Measurements from ENCODE around the gene LGR6. TPM values are rescaled to one million over a fixed set of nuclear protein-coding genes. Genes with fewer than 3 reads are reported as not detected.

LGR6 gene
- polyA plus RNA-seq, 12 donors: 0.20 to 32.4 (median 1.5) TPM; not detected in 2

- no peak for DNase-seq
These were observed 93.6 kb downstream of the LGR6 start for GRCh38 chr1:202287196-202287595.

DNA sequence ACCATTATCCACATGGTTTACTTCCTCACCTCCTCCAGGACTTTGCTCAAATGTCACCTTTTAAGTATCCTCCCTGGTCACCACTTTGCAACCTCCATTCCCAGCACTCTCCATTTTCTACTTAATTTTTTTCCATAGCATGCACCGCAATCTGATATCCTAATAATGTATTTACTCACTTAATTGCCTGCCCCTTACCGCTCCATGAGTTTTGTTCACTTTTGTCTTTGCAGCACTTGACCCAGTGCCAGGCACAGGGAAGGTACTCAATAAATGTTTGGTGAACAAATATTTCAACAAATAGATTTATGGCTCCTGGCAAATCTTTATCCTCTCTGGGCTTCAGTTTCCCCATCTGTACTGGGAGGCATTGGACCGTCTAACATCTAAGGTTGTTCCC lies 94.6 kb downstream of the LGR6 start:
- DNase-seq: no peak

- no peak for DNase-seq
These were observed 95.4 kb downstream of the LGR6 start for GRCh38 chr1:202289009-202289408.

DNA sequence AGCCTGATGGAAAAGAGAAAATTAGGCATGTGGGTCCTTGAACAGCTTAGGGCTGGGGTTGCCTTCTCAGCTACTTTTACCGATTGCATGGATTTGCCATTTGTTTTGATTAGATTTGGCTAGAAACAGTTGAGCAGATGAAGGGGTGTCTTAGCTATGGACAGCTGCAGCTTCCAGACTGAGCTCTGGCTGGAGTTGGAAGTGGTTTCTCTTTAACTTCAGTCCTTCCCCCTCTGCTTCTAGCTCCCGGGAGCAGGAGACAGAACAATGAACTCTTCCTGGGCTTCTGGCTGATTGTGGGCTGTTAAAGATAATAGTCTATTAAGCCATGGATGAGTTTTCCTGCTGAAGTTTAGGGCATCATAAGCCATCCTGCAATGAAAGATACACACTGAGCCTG lies 97.4 kb downstream of the LGR6 start:
- DNase-seq: no peak

GRCh38 chr1:202291961-202292712 lies 98.5 kb downstream of the LGR6 start:
- no peak for DNase-seq

- DNase-seq: no peak
These were observed 99.2 kb downstream of the LGR6 start for GRCh38 chr1:202292773-202293172.

DNA sequence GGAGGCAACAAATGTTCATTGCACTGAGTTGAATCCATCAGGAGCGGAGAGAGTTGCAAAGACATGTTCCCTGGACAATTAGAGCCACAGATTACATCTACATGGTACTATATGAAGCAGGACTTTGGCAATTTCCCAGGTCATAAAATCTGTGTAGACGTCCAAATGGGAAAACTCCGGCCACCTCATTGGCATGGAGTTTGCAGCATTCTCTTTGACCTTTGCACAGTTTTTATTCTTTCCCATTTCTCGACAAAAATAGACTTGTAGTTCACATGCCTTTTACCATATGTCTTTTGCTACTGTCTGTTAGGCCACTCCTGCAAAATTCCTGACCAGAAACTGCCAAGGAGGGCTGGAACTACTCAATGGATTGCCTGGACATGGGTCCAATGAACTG lies 100.0 kb downstream of the LGR6 start:
- DNase-seq: no peak

DNA sequence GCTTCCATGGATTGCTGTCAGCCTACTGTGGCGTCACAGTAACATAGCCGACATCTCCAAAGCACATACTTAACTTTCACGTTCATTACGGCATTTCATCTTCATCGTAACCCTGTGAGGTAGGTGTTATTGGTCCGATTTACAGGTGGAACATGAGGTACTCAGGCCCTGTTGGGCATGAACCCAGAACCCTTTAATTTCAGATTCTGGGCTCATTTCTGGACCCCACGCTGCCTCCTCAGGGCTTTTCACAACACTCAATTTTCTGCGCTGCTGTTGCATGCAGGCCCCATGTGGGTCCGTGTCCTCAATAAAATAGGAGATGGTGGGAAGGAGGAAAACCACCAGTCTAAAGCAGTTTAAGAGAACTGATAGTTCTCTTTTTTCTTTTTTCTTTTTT lies 108.6 kb downstream of the LGR6 start:
- no peak for DNase-seq

DNA sequence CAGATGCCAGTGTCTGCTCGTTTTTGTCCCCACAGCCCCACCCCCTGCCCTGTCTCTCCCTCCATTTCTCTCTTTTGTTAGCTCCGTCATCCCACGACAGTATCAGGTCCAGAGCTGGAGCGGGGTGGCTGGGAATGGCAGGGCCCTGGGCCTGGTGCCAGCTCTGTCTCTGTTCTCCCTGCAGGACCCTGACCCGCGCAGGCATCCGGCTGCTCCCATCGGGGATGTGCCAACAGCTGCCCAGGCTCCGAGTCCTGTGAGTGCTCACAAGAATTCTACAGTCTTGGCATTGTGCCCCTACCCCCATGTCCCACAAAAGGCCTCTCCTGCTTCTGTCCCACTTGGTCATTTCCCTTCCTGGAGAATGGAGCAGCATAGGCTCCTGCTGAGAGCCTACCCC lies 110.8 kb downstream of the LGR6 start:
- DNase-seq: peak; percentile 36

- DNase-seq: no peak
These were observed 111.6 kb downstream of the LGR6 start for GRCh38 chr1:202305168-202305567.

- no peak for DNase-seq
These were observed 113.1 kb downstream of the LGR6 start for GRCh38 chr1:202306535-202307345.

DNA sequence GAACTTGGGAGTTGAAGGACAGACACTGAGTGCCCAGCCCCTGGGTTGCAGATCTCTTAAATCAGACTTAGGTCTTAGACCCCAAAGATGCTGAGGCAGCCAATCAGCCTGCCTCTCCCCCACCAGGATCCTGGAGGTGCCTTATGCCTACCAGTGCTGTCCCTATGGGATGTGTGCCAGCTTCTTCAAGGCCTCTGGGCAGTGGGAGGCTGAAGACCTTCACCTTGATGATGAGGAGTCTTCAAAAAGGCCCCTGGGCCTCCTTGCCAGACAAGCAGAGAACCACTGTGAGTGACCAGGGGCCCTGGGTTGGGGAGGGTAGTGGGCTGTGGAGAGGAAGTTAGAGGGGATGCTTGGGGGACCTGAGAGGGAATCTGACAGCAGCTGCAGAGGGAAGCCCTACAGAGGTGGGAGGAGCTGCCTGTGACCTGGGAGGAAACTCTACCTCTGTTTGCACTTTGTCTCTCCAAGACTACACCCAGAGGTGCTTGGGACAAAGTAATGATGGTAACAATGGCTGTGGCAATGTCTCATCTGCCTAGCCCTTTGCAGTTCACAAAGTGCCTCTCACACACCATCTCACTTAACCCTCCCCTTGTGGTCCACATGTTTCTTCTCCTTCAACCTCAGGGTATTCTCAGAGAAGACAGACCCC lies 116.6 kb downstream of the LGR6 start:
- no peak for DNase-seq

DNA sequence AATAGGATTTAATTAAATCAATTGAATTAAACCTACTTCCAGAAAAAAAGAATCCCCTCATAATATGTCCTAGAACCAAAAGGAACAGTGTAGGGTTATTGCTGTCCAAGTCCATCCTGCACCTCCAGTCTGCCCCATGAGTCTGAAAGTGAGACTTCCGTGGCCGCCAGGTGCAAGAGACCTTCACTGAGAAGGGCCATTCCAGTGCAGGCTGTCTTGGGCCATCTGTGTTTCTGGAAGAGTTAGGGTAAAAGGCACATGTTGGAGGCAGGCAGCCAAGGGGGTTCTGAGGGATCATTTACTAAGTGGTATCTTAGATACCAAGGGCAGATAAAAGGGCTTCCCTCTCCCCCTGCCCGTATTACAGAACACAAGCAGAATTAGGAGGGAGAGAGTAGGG lies 117.1 kb downstream of the LGR6 start:
- no peak for DNase-seq

DNA sequence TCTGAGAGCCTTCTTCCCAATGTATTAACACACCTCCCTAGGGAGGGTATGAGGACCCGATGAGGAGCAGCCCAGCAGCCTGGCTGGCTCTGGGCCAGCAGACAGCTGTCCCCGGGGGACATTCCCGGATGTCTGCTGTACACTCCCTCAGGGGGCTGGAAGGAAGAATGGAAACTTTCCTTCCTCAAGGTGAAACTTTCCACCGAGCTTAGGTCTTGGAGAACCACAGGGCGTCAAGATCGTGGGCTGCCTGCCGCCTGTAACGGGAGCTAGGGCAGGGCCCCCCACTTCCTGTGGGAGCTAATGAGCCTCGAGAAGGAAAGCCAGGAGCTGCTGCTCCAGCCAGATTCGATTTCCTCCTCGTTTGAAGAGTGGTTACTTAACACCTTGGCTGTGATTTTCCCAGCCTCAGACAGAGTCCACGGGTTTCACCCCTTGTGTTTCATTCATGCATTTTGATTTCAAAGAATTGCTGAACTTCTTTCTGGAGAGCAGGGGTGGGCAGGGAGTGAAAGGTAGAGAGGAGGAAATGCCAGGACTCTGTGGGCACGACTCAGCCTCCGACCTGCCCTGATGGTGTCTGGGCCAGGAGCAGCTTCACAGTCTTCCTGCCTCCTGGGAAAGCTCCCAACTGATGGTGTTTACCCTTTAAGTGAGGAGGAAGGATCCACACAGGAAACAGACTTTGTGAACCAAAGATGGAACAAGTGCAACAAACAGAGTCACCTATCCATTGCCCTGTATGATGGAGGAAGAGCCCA lies 118.5 kb downstream of the LGR6 start:
- no peak for DNase-seq

DNA sequence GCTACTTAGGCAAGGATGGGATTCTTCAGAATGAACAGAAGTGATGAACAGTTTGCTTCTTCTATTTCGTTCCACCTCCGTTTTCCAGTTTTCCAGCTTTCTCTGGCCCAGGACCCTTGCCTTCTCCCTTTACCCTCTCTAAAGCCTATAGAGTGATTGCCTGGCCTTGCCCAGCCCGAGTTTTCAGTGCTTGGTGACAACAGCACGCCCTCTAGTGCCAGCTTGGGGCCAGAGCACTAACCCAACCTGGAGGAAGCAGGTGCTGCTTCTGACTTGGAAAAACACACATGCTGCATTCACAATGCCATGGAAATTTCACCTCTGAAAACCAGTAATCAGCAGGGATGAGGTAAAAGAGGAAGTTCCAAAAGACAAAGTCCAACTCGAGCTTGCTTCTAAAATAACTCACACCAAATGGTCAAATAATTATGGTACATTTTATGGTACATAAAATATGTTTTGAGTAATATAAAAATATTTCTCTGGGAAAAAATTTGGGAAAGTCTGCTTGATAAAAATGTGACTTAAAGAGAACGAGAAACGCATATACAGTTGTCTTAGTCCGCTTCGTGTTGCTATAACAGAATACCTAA lies 122.1 kb downstream of the LGR6 start:
- peak; percentile 71 for DNase-seq

GRCh38 chr1:202316186-202316585 lies 122.6 kb downstream of the LGR6 start:
- DNase-seq: no peak

- DNase-seq: no peak
These were observed 124.6 kb downstream of the LGR6 start for GRCh38 chr1:202317941-202318925.

GRCh38 chr1:202319381-202320080 lies 125.9 kb downstream of the LGR6 start:
- no peak for DNase-seq

DNA sequence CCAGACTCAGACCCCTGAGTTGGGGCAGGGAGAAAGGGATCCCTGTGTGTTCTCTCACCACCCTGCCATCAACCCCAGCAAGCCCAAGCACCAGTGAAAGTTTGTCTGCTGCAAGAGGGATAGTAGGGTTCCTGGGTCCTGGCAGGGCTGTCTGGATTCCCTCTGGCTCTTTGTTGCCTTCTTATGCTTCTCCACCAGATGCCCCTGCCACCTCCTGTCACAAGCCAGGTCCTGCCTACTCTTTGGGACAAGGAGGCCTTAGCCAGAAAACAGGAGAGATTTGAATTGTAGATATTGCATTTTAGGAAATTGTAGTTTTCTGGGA lies 126.4 kb downstream of the LGR6 start:
- no peak for DNase-seq

DNA sequence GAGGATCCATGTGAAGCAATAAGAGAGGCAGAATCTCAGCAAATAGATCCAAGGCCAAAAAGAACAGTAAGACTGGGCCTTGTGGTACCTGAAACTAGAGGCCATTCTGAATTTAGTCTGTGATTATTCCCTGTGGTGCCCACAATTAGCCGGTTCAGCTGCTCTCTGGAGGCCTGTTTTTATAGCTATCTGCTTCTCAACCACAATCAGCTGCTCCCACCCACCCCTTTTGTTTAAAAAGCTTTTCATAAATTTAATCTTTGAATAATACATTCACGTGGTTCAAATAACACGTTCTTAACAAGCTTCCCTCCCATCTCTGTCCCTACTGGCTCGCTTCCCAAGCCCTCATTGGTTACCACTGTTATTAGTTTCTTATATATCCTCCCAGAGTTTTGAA lies 130.1 kb downstream of the LGR6 start:
- no peak for DNase-seq
